GM12873 (cell line): Measurements from ENCODE around the gene SLC46A1.
A peak's percentile ranks its signal among the peaks of the same experiment; 100 is the strongest.

Experiments used
- CTCF ChIP-seq: IDR thresholded peaks from 2 replicates; pipeline ENCODE4 v1.5.1; 2012; ENCODE audit warnings: low read depth, mild to moderate bottlenecking, moderate library complexity, low read length, control low read depth; ENCODE audit not compliant: insufficient read depth; ENCODE audit errors: missing control alignments

SLC46A1 gene

DNA sequence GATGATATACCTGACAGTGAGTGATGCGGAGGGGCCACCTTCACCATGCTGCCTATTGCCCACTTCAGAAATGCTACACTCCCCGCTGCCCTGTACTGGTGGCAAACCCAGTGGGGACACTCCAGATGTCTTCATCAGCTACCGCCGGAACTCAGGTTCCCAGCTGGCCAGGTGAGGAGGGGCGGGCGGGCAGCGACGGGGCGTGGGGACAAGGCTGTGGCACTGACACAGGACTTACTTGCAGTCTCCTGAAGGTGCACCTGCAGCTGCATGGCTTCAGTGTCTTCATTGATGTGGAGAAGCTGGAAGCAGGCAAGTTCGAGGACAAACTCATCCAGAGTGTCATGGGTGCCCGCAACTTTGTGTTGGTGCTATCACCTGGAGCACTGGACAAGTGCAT is 17.9 kb downstream of the SLC46A1 start:
- no peak for TF ChIP-seq CTCF

DNA sequence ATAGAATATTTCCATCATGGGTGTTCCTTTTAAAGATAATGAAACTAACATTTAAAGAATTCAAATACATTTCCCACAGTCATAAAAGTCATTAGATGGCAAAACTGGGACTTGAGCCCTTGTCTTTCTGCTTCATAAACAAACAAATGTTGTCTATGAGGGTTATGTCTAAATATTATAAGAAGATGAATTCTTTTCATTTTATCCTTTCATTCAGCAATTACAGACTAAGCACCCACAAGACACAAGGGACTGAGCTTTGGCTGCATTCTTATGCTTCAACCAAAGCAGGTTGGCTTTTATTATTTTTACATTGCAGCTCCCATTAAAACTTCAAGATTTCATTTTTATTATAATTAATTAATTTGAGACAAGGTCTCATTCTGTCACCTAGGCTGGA is 19.6 kb downstream of the SLC46A1 start:
- no peak for TF ChIP-seq CTCF

DNA sequence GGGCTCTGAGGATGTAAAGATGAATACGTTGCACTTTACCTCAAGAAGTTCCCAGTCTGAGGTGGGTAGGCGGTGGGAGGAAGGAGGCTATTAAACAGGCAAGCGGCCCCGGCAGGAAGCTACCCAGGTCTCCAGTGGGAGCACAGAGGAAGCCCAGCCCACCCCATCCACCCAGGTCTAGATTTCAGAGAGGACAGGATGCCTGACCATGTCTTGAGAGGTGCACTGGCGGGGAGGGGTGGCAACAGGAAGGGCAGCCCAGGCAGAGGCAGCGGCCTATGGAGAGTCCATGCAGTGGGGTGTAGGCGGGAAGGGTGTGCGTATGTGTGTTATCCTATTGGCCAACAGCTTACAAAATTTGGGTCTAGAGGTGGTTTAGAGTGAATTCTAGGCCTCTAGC is 20.6 kb downstream of the SLC46A1 start:
- TF ChIP-seq CTCF, result no peak

- no peak for TF ChIP-seq CTCF
Measured at GRCh38 chr17:28385037-28385400, 21.0 kb downstream of the SLC46A1 start.

- TF ChIP-seq CTCF, result no peak
Measured at GRCh38 chr17:28384281-28385036, 21.6 kb downstream of the SLC46A1 start.

- peak; percentile 66 for TF ChIP-seq CTCF
Measured at GRCh38 chr17:28381141-28381825, 24.7 kb downstream of the SLC46A1 start.
